ENCODE results near the gene CRYBG3.

The CRYBG3 gene

GRCh38 chr3:97948351-97949109, 126.7 kb downstream of the CRYBG3 start:
- no peak for DNase-seq

GRCh38 chr3:97949110-97949485, 127.3 kb downstream of the CRYBG3 start:
- peak in 1 of 2 donors; percentile 26 for DNase-seq

- no peak for DNase-seq
Observed at GRCh38 chr3:97949743-97950142, 127.9 kb downstream of the CRYBG3 start.

GRCh38 chr3:97950360-97950759, 128.5 kb downstream of the CRYBG3 start:
- no peak for DNase-seq

- peak; percentile 84 to 86 for DNase-seq
Observed at GRCh38 chr3:97952280-97952679, 130.5 kb downstream of the CRYBG3 start.

GRCh38 chr3:97952872-97953271, 131.1 kb downstream of the CRYBG3 start:
- peak in 1 of 2 donors; percentile 11 for DNase-seq

GRCh38 chr3:97954228-97954827, 132.5 kb downstream of the CRYBG3 start:
- peak; percentile 30 to 41 for DNase-seq

GRCh38 chr3:97956051-97956450, 134.2 kb downstream of the CRYBG3 start:
- no peak for DNase-seq

GRCh38 chr3:97957617-97958311, 136.0 kb downstream of the CRYBG3 start:
- DNase-seq: peak in 1 of 2 donors; percentile 39

GRCh38 chr3:97958396-97958795, 136.6 kb downstream of the CRYBG3 start:
- DNase-seq: no peak

GRCh38 chr3:97958796-97959195, 137.0 kb downstream of the CRYBG3 start:
- no peak for DNase-seq

- no peak for DNase-seq
Observed at GRCh38 chr3:97959872-97960271, 138.1 kb downstream of the CRYBG3 start.

GRCh38 chr3:97960551-97960950, 138.7 kb downstream of the CRYBG3 start:
- no peak for DNase-seq

GRCh38 chr3:97960993-97961766, 139.4 kb downstream of the CRYBG3 start:
- no peak for DNase-seq

- no peak for DNase-seq
Observed at GRCh38 chr3:97967966-97968365, 146.2 kb downstream of the CRYBG3 start.

- no peak for DNase-seq
Observed at GRCh38 chr3:97968376-97968775, 146.6 kb downstream of the CRYBG3 start.

GRCh38 chr3:97969541-97969940, 147.7 kb downstream of the CRYBG3 start:
- no peak for DNase-seq

GRCh38 chr3:97970156-97970555, 148.3 kb downstream of the CRYBG3 start:
- no peak for DNase-seq

GRCh38 chr3:97970956-97971620, 149.3 kb downstream of the CRYBG3 start:
- peak in 1 of 2 donors; percentile 34 for DNase-seq

- DNase-seq: peak; percentile 67 to 74
Observed at GRCh38 chr3:97971679-97972567, 150.1 kb downstream of the CRYBG3 start, which contains the start of gene RIOX2. Gene RIOX2 (minus strand): TSS chr3:97972431. CDS start chr3:97967593, 4,838 bp downstream.

- DNase-seq: no peak
Observed at GRCh38 chr3:97972976-97973375, 151.2 kb downstream of the CRYBG3 start.

Measured in inflammatory macrophage (primary cell).